Progenitor cell of endocrine pancreas (in vitro differentiated cells): ENCODE results near the gene SPTBN1. TPM values are rescaled to one million over a fixed set of nuclear protein-coding genes. Genes with fewer than 3 reads are reported as not detected.

Source experiments
- DNase-seq: peaks from one replicate; pipeline ENCODE4 v3.0.0; 2021; ENCODE audit warnings: low spot score; ENCODE audit not compliant: unreplicated experiment
- H3K27ac Mint-ChIP-seq: 2 replicates; pipeline ENCODE4 v1.8.0; 2021; ENCODE audit warnings: mild to moderate bottlenecking, moderate library complexity, mixed read lengths
- H3K27me3 Mint-ChIP-seq: 2 replicates; pipeline ENCODE4 v1.8.0; 2021; ENCODE audit warnings: mixed read lengths
- H3K36me3 Mint-ChIP-seq: 2 replicates; pipeline ENCODE4 v1.8.0; 2022; ENCODE audit warnings: mixed read lengths; ENCODE audit not compliant: insufficient read depth
- H3K4me1 Mint-ChIP-seq: 2 replicates; pipeline ENCODE4 v1.8.0; 2021; ENCODE audit warnings: low read depth, mixed read lengths
- H3K4me3 Mint-ChIP-seq: 2 replicates; pipeline ENCODE4 v1.8.0; 2021; ENCODE audit warnings: low read depth, mild to moderate bottlenecking, moderate library complexity, mixed read lengths
- H3K9me3 Mint-ChIP-seq: 2 replicates; pipeline ENCODE4 v1.8.0; 2021; ENCODE audit warnings: low read depth, mixed read lengths
- CTCF ChIP-seq: fragments of 200-600 bp; sonication (generic); IDR thresholded peaks from one replicate; pipeline ENCODE4 v1.5.0; 2021; ENCODE audit warnings: antibody characterized with exemption, mild to moderate bottlenecking; ENCODE audit not compliant: unreplicated experiment
- total RNA-seq: library from RNA; stranded (reverse); gene quantifications from 2 replicates; pipeline ENCODE4 v1.2.1, GENCODE V29; 2021

The SPTBN1 gene
- total RNA-seq, 1 donor from 2014 or later, result 287 TPM

DNA sequence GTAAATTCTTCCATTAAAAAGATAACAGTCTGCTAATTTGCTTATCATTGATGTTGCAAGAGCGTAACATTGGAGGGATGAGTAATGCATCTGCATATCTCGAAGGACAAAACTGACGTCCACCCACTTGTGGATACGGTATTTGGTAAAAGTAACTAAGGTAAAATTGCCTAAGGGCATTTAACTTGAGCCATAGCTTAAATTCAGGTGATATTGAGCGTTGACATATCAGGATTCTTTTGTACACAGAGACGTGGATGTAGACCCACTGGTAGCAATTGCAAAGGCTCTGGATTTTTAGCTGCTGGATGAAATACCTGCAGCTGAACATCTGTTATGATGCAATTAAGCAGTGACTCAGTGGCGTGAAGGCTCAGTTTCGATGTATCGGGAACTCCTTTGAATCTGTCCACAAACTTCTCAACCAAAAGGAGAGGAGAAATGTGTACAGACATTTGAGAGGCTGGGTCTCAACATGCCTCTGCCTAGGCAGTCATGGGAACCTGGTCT lies 119.3 kb downstream of the SPTBN1 start:
- Mint-ChIP-seq H3K36me3 (peaks cover 8% of the 10 kb centered on the region), H3K9me3 (no peaks in the 10 kb centered on the region), H3K4me3 (peak overlapping the region; percentile 38), H3K4me1 (peaks cover 92% of the 10 kb centered on the region), H3K27ac (peak overlapping the region; percentile 92), H3K27me3 (no peaks in the 10 kb centered on the region)
- no peak for TF ChIP-seq CTCF
- DNase-seq, result no peak

GRCh38 chr2:54577035-54577434 lies 120.9 kb downstream of the SPTBN1 start:
- Mint-ChIP-seq H3K27me3 (no peaks in the 10 kb centered on the region), H3K4me3 (peak overlapping the region; percentile 4), H3K27ac (peak overlapping the region; percentile 22), H3K36me3 (peaks cover 9% of the 10 kb centered on the region), H3K9me3 (no peaks in the 10 kb centered on the region), H3K4me1 (peaks cover 90% of the 10 kb centered on the region)
- DNase-seq, result no peak
- TF ChIP-seq CTCF, result no peak

DNA sequence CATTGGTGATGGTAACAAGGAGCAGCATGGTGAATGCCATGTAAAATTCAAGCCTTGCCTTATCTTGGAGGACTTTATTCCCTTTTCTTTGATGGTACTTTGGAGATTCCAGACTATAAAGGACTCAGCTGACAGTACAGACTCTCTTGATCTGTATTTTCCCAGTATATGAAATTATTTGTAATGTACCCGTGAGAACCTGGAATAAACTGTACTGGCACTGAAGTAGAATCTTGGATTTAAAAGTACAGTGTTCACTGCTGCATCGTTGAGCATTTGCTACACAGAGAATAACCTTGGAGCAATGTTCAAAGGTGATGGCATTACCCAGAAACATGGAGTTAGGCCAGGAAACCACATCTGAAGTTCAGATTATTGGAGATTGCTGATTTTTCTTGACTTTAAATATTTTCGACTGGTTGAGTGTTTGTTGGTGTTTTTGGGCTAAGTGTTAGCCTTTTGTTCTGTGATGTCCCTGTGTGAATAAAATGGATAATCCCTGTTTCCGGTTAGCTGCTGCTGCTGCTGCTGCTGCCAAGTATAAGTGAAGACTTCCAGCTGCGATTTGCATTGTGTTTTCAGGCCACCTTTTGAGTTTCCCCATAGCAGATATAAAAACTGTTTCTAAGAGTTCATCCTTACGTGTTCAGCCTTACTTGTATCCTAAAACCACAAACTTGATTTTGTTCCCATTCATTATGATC lies 122.0 kb downstream of the SPTBN1 start:
- Mint-ChIP-seq H3K27me3 (no peaks in the 10 kb centered on the region), H3K9me3 (no peaks in the 10 kb centered on the region), H3K4me1 (peaks cover 88% of the 10 kb centered on the region), H3K27ac (peak overlapping the region; percentile 87), H3K36me3 (peaks cover 10% of the 10 kb centered on the region), H3K4me3 (peak overlapping the region; percentile 54)
- no peak for TF ChIP-seq CTCF
- no peak for DNase-seq

DNA sequence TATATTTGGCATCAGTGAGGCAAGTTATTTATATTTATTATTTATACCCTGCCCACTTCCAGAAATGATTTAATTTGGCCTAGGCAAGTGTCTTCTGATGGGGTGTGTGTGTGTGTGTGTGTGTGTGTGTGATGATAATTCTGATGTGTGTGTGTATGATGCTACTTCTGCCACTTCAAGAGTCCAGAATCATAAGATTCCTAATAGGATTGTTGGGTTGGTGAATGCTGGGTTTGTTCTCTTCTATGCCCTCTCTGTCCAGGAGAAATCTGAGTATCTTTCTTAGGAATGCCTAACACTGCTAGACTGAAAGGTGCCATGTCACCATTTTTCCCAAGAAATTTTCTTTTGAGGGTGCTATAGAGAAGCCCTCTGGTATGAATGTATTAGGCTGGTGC lies 122.5 kb downstream of the SPTBN1 start:
- TF ChIP-seq CTCF, result no peak
- DNase-seq, result no peak
- Mint-ChIP-seq H3K9me3 (no peaks in the 10 kb centered on the region), H3K4me1 (peaks cover 87% of the 10 kb centered on the region), H3K36me3 (peaks cover 10% of the 10 kb centered on the region), H3K4me3 (no peak overlapping the region), H3K27me3 (no peaks in the 10 kb centered on the region), H3K27ac (peak overlapping the region; percentile 87)

GRCh38 chr2:54579061-54579681 lies 123.0 kb downstream of the SPTBN1 start:
- Mint-ChIP-seq H3K27me3 (no peaks in the 10 kb centered on the region), H3K36me3 (peaks cover 10% of the 10 kb centered on the region), H3K4me3 (peak overlapping the region; percentile 63), H3K27ac (peak overlapping the region; percentile 97), H3K4me1 (peaks cover 84% of the 10 kb centered on the region), H3K9me3 (no peaks in the 10 kb centered on the region)
- no peak for TF ChIP-seq CTCF
- DNase-seq, result no peak
